Mesenteric fat pad (tissue), 1 donor: Measurements from ENCODE around the gene MARS1. TPM values are rescaled to one million over a fixed set of nuclear protein-coding genes. Genes with fewer than 3 reads are reported as not detected.

Experiments used
- DNase-seq: peaks from one replicate; pipeline ENCODE4 v3.0.0-alpha.2; 2020; ENCODE audit warnings: low spot score
- total RNA-seq: library from RNA; stranded (reverse); fragmentation: NEBNext Ultra II Directional; extraction: Animal tissue kit (Norgen Biotek cat#: 25700); gene quantifications from one replicate; pipeline ENCODE4 v1.2.1, GENCODE V29; 2021
- donor health status: DM: yes; HTN: yes; CAD: no.

MARS1 gene
- total RNA-seq, 1 donor from 2014 or later, result 145 TPM

- no peak for DNase-seq
These were observed 31.0 kb upstream of the MARS1 start for GRCh38 chr12:57456737-57457490.

GRCh38 chr12:57458665-57459054 is 29.2 kb upstream of the MARS1 start:
- DNase-seq, result no peak

DNA sequence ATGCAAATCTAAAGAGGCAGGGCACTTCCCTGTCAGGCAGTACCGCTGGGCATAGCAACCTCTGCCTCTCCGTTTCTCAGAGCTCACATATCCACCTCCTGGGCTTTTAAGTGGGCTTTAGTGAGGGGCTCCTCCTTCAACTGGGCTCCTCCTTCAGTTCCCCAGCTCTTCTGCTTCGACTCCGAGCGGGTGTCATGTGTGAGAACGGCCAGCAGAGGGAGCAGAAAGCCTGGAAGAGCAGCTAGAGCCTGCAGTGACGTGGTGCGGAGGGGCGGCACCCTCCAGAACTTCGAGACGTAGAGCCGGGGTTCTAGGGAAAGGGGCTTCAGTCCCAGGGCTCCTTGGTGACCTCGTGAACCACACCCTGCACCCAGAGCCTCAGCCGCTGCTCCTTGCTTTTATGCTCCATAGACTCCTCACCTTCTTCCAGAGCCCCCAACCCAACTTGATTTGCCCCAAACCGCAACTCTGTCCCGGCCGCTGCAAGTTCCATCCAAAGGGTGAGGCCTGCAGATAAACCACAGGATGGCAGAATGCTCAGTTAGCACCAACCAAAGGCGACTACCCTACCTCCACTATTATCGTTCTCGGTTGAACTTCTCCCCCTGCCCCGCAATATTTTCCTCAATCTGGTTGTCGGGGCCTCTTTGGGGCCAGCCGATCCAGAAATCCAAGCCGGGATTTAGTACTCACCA is 28.7 kb upstream of the MARS1 start:
- peak; percentile 96 for DNase-seq

DNA sequence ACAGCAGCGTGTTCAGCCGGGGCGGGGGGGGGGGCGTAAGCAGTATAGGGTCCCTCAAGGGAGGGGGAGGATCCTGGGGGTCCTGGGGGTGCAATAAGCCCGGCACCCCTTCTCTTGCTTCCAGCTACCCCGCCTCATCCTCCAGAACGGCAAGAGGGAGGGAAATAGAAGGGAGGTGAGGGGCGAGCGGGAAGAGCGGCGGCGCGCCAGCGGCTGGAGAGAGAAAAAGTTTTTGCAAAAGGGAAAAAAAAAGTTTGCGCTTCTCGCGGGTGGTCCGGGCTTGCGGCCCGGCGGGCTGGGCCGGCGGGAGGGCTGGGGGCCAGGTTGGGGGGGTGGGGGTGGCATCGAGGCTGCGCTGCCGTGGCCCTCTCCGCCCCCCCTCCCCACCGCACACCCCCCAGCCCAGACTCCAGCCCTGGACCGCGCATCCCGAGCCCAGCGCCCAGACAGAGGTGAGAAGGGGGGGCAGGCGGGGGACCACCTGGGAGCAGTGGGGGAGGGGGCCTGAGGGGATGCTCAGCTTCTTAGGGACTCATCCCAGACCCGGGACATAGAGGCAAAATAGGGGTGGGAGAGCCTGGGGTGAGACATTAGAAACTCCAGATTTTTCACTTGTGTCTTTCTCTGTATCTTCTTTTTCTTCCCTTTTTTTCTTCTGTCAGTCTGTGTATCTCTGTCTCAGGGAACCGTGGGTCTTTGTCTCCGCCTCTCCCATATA is 28.0 kb upstream of the MARS1 start, which contains the start of gene GLI1:
Gene GLI1 (plus strand): TSS at position 36 of the 718 bp plus-strand sequence. CDS start 3,907 bp downstream, outside the sequence.
- DNase-seq, result no peak

GRCh38 chr12:57460468-57460784 is 27.4 kb upstream of the MARS1 start:
- no peak for DNase-seq

DNA sequence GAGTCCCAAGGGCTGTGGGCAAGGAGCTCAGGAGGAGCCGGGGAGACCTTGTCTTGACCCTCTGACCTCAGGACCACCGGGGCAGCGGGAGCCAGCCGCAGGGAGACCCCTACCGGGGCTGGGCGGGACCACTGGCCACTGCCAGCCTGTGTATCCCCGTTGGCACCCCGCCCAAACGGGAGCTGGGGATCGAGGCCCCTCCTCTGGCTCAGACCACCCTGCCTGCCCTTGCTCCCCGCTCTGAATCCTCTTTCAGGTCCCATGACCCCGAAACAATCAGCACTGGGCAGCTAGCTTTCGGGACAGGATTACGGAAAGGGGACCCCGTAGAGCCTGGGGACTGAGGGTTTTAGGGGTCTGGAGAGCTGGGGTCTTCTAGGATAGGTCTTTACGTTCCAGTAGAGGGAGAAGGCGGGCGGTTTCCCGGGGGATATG is 27.0 kb upstream of the MARS1 start:
- DNase-seq, result no peak

DNA sequence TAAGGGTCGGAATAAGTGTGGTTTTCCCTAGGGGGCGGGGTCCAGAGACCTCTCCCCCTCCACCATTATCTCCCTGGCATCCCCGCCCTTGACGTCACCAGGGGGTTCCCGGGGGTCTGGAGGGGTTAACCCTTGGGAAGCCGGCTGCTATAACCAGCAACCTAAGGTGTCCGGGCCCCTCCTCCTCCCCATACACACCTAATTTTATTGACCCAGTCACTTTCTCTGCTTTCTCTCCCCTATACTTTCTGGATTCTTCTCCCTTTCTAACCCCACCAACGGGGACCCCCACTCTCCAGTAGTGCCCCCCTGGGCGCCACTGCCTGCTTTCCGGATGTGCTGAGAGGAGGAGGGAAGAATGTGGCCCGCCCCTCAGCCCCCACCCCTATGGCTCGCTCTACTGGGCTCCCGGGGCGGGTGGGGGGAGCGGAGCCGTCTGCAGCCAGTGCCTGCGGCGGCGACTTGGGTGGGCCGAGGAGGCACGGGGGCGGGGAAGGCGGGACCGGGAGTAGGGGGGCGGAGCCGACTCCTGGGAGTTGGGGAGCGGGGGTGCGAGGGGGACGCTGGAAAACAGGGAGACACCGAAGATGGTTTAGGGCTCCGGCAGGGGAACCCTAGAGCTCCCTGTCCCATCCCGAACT is 26.5 kb upstream of the MARS1 start:
- no peak for DNase-seq

DNA sequence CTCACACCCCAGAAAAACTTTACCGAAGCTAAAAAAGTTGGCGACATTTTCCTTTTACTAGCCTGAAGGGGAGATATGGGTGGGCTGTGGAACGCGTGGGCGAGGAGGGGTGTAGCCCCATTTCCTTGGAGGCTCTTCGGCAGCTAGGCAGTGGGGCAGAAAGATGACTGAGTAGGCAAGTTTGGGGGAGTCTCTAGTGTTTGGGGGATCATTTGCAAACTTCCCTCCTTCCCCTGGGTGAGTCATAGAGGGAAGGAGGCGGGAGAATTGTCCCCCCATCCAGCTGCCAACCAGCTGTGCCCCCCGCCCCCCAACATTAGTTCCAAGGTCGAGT is 26.0 kb upstream of the MARS1 start:
- no peak for DNase-seq

DNA sequence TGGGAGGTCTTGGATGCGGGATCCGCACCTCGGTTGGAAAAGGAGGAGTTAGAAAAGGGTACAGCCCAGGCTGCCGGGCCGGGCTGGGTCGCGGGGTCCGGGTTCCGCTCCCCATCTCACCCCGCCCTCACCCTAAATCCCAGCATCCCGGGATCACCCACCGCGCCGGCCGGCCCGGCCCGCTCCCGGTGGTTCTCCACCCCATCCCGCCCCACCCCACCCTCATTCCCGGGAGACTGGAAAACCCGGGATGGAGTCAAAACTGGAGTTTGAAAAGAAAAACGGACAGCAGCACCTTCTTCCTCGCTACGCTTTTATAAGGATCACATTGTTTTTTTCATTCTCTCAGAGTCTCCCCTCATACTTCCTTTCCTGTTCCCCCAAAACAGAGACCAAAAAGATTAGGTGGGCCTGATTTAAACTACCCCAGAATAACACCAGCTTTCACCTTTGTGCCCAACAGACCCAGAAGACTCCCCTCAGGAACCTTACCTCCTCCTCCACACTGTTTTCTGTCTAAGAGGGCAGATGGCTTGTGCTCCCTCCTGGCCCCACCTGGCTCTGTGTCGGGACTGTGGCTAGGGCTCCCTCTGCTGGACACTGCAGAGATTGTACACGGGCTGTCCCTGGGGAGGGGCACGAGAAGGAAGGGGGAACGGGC is 25.5 kb upstream of the MARS1 start:
- peak; percentile 94 for DNase-seq

GRCh38 chr12:57462912-57463253 is 25.0 kb upstream of the MARS1 start:
- no peak for DNase-seq

DNA sequence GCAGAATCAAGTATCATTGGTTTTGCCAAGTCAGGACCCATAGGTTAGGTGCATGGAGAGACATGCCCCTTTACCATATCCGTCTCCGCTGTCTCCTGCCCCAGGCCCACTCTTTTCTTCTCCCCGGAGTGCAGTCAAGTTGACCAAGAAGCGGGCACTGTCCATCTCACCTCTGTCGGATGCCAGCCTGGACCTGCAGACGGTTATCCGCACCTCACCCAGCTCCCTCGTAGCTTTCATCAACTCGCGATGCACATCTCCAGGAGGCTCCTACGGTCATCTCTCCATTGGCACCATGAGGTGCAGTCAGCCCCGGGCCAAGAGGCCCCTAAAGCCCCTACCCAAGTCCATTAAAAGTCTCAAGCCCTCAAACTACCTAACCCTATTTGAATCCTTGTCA is 23.3 kb upstream of the MARS1 start:
- no peak for DNase-seq

DNA sequence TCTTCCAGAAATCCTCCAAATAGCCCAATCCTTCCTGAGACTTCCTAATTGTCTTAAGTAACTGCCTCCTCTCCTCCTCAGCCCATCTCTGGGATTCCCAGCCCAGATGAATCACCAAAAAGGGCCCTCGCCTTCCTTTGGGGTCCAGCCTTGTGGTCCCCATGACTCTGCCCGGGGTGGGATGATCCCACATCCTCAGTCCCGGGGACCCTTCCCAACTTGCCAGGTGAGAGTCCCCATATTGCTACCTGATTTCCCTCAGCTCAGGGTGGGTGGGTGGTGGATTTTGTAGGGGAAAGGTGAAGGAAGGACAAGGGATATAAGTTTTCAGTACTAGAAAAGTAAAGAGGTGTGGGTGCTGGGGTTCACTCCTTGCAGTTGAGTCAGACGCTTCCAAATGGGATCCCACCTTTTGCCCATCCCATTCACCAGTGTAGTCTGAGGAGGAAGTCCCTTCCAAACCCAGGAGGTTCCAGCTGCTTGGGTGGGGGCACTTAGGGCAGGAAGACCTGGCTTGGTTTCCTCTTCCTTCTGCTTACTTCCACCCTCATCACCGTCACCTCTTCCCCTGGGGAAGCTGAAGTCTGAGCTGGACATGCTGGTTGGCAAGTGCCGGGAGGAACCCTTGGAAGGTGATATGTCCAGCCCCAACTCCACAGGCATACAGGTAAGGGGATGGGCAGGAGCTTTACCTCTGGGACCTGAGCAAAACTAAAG is 22.7 kb upstream of the MARS1 start:
- DNase-seq, result no peak

DNA sequence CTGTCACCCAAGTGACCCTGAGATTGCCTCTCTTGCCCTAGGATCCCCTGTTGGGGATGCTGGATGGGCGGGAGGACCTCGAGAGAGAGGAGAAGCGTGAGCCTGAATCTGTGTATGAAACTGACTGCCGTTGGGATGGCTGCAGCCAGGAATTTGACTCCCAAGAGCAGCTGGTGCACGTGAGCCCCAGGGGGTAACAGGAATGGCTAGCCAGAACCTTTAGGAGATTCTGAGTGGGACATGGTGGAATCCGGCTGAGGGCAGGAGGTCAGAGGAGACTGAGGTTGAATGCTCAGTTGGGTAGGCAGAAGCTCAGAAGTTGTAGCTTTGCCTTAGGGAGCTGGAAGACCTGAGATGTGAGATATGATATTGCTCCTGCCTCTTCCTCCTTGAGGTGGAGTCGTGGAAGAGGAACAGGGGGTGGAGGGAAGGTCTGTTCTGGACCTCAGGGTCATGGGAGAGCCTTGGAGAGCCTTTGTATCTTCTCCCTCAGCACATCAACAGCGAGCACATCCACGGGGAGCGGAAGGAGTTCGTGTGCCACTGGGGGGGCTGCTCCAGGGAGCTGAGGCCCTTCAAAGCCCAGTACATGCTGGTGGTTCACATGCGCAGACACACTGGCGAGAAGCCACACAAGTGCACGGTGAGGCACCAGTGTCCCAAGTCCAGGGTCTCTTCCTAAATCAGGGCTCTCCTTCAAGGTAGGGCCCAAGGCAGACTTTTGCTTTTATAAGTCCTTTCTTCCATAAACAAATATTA is 21.9 kb upstream of the MARS1 start:
- no peak for DNase-seq

GRCh38 chr12:57467212-57467874 is 20.5 kb upstream of the MARS1 start:
- no peak for DNase-seq

DNA sequence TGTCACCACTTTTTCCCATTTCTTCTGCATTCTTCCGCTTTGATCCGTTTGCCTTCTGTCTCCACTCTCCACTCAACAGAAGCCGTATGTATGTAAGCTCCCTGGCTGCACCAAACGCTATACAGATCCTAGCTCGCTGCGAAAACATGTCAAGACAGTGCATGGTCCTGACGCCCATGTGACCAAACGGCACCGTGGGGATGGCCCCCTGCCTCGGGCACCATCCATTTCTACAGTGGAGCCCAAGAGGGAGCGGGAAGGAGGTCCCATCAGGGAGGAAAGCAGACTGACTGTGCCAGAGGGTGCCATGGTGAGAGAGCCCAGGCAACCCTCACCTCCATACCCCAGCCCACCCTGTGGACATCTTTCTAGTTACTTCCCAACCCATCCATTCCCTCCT is 20.0 kb upstream of the MARS1 start:
- no peak for DNase-seq

GRCh38 chr12:57469296-57470164 is 18.3 kb upstream of the MARS1 start:
- no peak for DNase-seq

GRCh38 chr12:57470286-57470969 is 17.4 kb upstream of the MARS1 start:
- no peak for DNase-seq
